HG02943 (cell line): ENCODE measurements around the gene AXIN2.

Source experiments
- ATAC-seq: cut with Tn5 transposase; IDR thresholded peaks from one replicate; pipeline ENCODE4 v1.9.1; 2021; ENCODE audit warnings: mild to moderate bottlenecking, low read depth, moderate library complexity; ENCODE audit not compliant: unreplicated experiment

AXIN2 gene

GRCh38 chr17:65556014-65556909 lies 5.2 kb downstream of the AXIN2 start:
- ATAC-seq, result no peak

- ATAC-seq, result no peak
Measured at GRCh38 chr17:65554553-65555223, 6.8 kb downstream of the AXIN2 start.

- no peak for ATAC-seq
Measured at GRCh38 chr17:65553646-65554552, 7.5 kb downstream of the AXIN2 start.

GRCh38 chr17:65553009-65553645 lies 8.3 kb downstream of the AXIN2 start:
- no peak for ATAC-seq

- no peak for ATAC-seq
Measured at GRCh38 chr17:65552214-65552613, 9.2 kb downstream of the AXIN2 start.

GRCh38 chr17:65551267-65552040 lies 10.0 kb downstream of the AXIN2 start:
- no peak for ATAC-seq

- ATAC-seq, result no peak
Measured at GRCh38 chr17:65550758-65551157, 10.7 kb downstream of the AXIN2 start.

- no peak for ATAC-seq
Measured at GRCh38 chr17:65550075-65550662, 11.3 kb downstream of the AXIN2 start.

- no peak for ATAC-seq
Measured at GRCh38 chr17:65548269-65548969, 13.0 kb downstream of the AXIN2 start.

GRCh38 chr17:65547253-65547670 lies 14.2 kb downstream of the AXIN2 start:
- no peak for ATAC-seq

- ATAC-seq, result no peak
Measured at GRCh38 chr17:65546579-65546978, 14.9 kb downstream of the AXIN2 start.

GRCh38 chr17:65545705-65546523 lies 15.5 kb downstream of the AXIN2 start:
- ATAC-seq, result no peak

- no peak for ATAC-seq
Measured at GRCh38 chr17:65544672-65545071, 16.8 kb downstream of the AXIN2 start.

- ATAC-seq, result no peak
Measured at GRCh38 chr17:65542610-65543009, 18.8 kb downstream of the AXIN2 start.

GRCh38 chr17:65542067-65542466 lies 19.4 kb downstream of the AXIN2 start:
- no peak for ATAC-seq

- no peak for ATAC-seq
Measured at GRCh38 chr17:65541453-65541852, 20.0 kb downstream of the AXIN2 start.

GRCh38 chr17:65539630-65540266 lies 21.7 kb downstream of the AXIN2 start:
- no peak for ATAC-seq
